SK-N-SH treated with all-trans-retinoic acid at 6 μM for 48 hours (cell line): ENCODE data around the gene CAD.
"Not testable (repeated sequence)": the region's sequence is repeated elsewhere in the genome, so short reads cannot be mapped to it uniquely, and the experiment has no call there.

Experiments used
- ATAC-seq: fragments of 200-7000 bp; cut with Tn5 transposase; 3 replicates; pipeline ENCODE4 v1.9.1; 2020; ENCODE audit warnings: mild to moderate bottlenecking, moderate library complexity
- ARNTL ChIP-seq: fragments of 450-650 bp; formaldehyde crosslinking; IDR thresholded peaks from 2 replicates; pipeline ENCODE4 v1.5.0; 2020; ENCODE audit warnings: low read depth, mild to moderate bottlenecking, moderate library complexity, borderline replicate concordance
- BACH2 ChIP-seq: fragments of 250-450 bp; sonication (Bioruptor Pico); IDR thresholded peaks from 2 replicates; pipeline ENCODE4 v1.9.0; 2021; ENCODE audit warnings: mild to moderate bottlenecking, borderline replicate concordance
- CREB5 ChIP-seq: fragments of 250-450 bp; sonication (Bioruptor Pico); IDR thresholded peaks from 2 replicates; pipeline ENCODE4 v1.5.1; 2020; ENCODE audit warnings: low read depth, mild to moderate bottlenecking, moderate library complexity
- CSDC2 ChIP-seq: fragments of 250-450 bp; sonication (Bioruptor Pico); IDR thresholded peaks from 2 replicates; pipeline ENCODE4 v1.5.0; 2020; ENCODE audit warnings: mild to moderate bottlenecking, moderate library complexity
- GLIS3 ChIP-seq: fragments of 250-450 bp; sonication (Bioruptor Pico); IDR thresholded peaks from 2 replicates; pipeline ENCODE4 v1.5.0; 2020; ENCODE audit warnings: mild to moderate bottlenecking, moderate library complexity
- ISL1 ChIP-seq: fragments of 250-450 bp; sonication (Bioruptor Pico); IDR thresholded peaks from 2 replicates; pipeline ENCODE4 v2.1.2; 2022; ENCODE audit warnings: mild to moderate bottlenecking, moderate library complexity
- OSR1 ChIP-seq: fragments of 250-450 bp; sonication (Bioruptor Pico); IDR thresholded peaks from 2 replicates; pipeline ENCODE4 v1.8.0; 2022; ENCODE audit warnings: moderate library complexity, mild to moderate bottlenecking, inconsistent platforms
- POU6F1 ChIP-seq: fragments of 250-450 bp; sonication (Bioruptor Pico); IDR thresholded peaks from 2 replicates; pipeline ENCODE4 v1.8.0; 2021; ENCODE audit warnings: low read depth, mild to moderate bottlenecking, moderate library complexity, borderline replicate concordance
- PPARA ChIP-seq: fragments of 250-450 bp; sonication (Bioruptor Pico); IDR thresholded peaks from 2 replicates; pipeline ENCODE4 v1.5.0; 2020; ENCODE audit warnings: mild to moderate bottlenecking, borderline replicate concordance
- SNAI2 ChIP-seq: fragments of 250-450 bp; sonication (Bioruptor Pico); IDR thresholded peaks from 2 replicates; pipeline ENCODE4 v1.5.0; 2020; ENCODE audit warnings: mild to moderate bottlenecking, moderate library complexity
- TOX ChIP-seq: fragments of 250-450 bp; sonication (Bioruptor Pico); IDR thresholded peaks from 2 replicates; pipeline ENCODE4 v1.8.0; 2021; ENCODE audit warnings: mild to moderate bottlenecking, moderate library complexity, borderline replicate concordance
- ZC3H10 ChIP-seq: fragments of 250-450 bp; sonication (Bioruptor Pico); IDR thresholded peaks from 2 replicates; pipeline ENCODE4 v1.5.1; 2021; ENCODE audit warnings: mild to moderate bottlenecking, moderate library complexity
- ZFP3 ChIP-seq: fragments of 250-450 bp; sonication (Bioruptor Pico); IDR thresholded peaks from 2 replicates; pipeline ENCODE4 v1.5.0; 2020; ENCODE audit warnings: mild to moderate bottlenecking, moderate library complexity
- ZNF70 ChIP-seq: fragments of 450-650 bp; formaldehyde crosslinking; IDR thresholded peaks from 2 replicates; pipeline ENCODE4 v1.5.0; 2020; ENCODE audit warnings: mild to moderate bottlenecking, moderate library complexity
- ZNF8 ChIP-seq: fragments of 450-650 bp; formaldehyde crosslinking; IDR thresholded peaks from 2 replicates; pipeline ENCODE4 v1.5.0; 2020; ENCODE audit warnings: mild to moderate bottlenecking, moderate library complexity
- TF ChIP-seq, protein P1 (sequence below): fragments of 250-450 bp; sonication (Bioruptor Pico); IDR thresholded peaks from 2 replicates; pipeline ENCODE4 v1.8.0; 2020; ENCODE audit warnings: mild to moderate bottlenecking, moderate library complexity, borderline replicate concordance
- TF ChIP-seq, protein P2 (sequence below): fragments of 250-450 bp; sonication (Bioruptor Pico); IDR thresholded peaks from 2 replicates; pipeline ENCODE4 v1.5.1; 2021; ENCODE audit warnings: mild to moderate bottlenecking, moderate library complexity

CAD gene

GRCh38 chr2:27271631-27272340 lies 54.6 kb downstream of the CAD start:
- no peak for ATAC-seq
- no peak for TF ChIP-seq CSDC2 (CRISPR knock-in tag)
- TF ChIP-seq ZNF70 = no peak
- no peak for TF ChIP-seq ZC3H10 (CRISPR knock-in tag)
- no peak for TF ChIP-seq ISL1
- TF ChIP-seq ARNTL (CRISPR knock-in tag) = no peak
- no peak for TF ChIP-seq PPARA (CRISPR knock-in tag)
- TF ChIP-seq, protein P1, sequence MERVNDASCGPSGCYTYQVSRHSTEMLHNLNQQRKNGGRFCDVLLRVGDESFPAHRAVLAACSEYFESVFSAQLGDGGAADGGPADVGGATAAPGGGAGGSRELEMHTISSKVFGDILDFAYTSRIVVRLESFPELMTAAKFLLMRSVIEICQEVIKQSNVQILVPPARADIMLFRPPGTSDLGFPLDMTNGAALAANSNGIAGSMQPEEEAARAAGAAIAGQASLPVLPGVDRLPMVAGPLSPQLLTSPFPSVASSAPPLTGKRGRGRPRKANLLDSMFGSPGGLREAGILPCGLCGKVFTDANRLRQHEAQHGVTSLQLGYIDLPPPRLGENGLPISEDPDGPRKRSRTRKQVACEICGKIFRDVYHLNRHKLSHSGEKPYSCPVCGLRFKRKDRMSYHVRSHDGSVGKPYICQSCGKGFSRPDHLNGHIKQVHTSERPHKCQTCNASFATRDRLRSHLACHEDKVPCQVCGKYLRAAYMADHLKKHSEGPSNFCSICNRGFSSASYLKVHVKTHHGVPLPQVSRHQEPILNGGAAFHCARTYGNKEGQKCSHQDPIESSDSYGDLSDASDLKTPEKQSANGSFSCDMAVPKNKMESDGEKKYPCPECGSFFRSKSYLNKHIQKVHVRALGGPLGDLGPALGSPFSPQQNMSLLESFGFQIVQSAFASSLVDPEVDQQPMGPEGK = no peak

DNA sequence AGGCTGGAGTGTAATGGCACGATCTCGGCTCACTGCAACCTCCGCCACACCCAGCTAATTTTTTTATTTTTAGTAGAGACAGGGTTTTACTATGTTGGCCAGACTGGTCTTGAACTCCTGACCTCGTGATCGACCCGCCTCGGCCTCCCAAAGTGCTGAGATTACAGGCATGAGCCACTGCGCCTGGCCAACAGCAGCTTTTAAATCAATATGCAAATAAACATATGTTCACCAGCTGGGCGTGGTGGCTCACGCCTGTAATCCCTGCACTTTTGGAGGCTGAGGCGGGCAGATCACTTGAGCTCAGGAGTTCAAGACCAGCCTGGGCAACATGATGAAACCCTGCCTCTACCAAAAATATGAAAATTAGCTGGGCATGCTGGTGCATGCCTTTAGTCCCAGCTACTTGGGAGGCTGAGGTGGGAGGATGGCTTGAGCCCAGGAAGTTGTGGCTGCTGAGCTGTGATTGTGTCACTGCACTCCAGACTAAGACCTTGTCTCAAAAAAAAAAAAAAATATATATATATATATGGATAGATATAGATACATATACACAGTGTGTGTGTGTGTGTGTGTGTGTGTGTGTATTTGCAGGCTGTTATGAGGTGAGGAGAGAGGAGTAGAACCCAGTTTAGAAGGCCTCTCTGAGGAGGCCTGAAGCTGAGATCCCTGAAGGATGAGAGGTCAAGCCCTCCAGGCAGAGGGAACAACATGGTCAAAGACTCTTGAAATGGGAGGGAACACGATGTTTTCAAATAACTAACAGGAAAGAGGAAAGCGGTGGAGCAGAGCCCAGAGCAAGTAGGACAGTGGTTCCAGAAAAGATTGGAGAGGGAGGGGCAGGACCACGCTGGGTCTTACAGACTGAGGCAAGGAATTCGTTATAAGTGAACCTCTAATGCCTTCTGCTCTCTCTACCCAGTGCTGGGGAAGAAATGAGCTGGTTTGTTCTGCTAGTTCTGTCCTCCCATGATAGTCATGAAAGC lies 55.7 kb downstream of the CAD start:
- not testable (repeated sequence) for ATAC-seq

- TF ChIP-seq ZNF8 (CRISPR knock-in tag) (no peak), ZFP3 (CRISPR knock-in tag) (no peak), CREB5 (CRISPR knock-in tag) (no peak), ISL1 (no peak), BACH2 (CRISPR knock-in tag) (no peak), PPARA (CRISPR knock-in tag) (no peak)
Measured at GRCh38 chr2:27275211-27276150, 58.3 kb downstream of the CAD start, which contains the start of gene DNAJC5G. DNAJC5G (plus strand) TSS chr2:27275433; CDS start chr2:27276729, 1,296 bp downstream.

GRCh38 chr2:27278010-27278409 lies 60.8 kb downstream of the CAD start:
- TF ChIP-seq GLIS3 (CRISPR knock-in tag) = no peak
- TF ChIP-seq OSR1 (CRISPR knock-in tag) = no peak
- TF ChIP-seq ZC3H10 (CRISPR knock-in tag) = no peak
- no peak for TF ChIP-seq ISL1
- no peak for TF ChIP-seq ZNF8 (CRISPR knock-in tag)
- no peak for TF ChIP-seq CREB5 (CRISPR knock-in tag)
- TF ChIP-seq SNAI2 (CRISPR knock-in tag) = no peak
- TF ChIP-seq PPARA (CRISPR knock-in tag) = no peak
- no peak for TF ChIP-seq ZFP3 (CRISPR knock-in tag)
- TF ChIP-seq BACH2 (CRISPR knock-in tag) = no peak
- no peak for TF ChIP-seq TOX (CRISPR knock-in tag)
- no peak for TF ChIP-seq ZNF70
- TF ChIP-seq CSDC2 (CRISPR knock-in tag) = no peak
- no peak for ATAC-seq

More at GRCh38 chr2:27275211-27276150, 58.3 kb downstream of the CAD start, which contains the start of gene DNAJC5G:
- ATAC-seq = no peak

GRCh38 chr2:27280826-27281225 lies 63.7 kb downstream of the CAD start:
- ATAC-seq = no peak; the same call in 2 of the 3 replicates
- TF ChIP-seq ZC3H10 (CRISPR knock-in tag) (no peak), POU6F1 (CRISPR knock-in tag) (no peak), ARNTL (CRISPR knock-in tag) (no peak)
- TF ChIP-seq, protein P2, sequence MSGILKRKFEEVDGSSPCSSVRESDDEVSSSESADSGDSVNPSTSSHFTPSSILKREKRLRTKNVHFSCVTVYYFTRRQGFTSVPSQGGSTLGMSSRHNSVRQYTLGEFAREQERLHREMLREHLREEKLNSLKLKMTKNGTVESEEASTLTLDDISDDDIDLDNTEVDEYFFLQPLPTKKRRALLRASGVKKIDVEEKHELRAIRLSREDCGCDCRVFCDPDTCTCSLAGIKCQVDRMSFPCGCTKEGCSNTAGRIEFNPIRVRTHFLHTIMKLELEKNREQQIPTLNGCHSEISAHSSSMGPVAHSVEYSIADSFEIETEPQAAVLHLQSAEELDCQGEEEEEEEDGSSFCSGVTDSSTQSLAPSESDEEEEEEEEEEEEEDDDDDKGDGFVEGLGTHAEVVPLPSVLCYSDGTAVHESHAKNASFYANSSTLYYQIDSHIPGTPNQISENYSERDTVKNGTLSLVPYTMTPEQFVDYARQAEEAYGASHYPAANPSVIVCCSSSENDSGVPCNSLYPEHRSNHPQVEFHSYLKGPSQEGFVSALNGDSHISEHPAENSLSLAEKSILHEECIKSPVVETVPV = no peak
- TF ChIP-seq, protein P1 = no peak
